ENCODE data around the gene DNAAF5. TPM values are rescaled to one million over a fixed set of nuclear protein-coding genes. Genes with fewer than 3 reads are reported as not detected.
A peak's percentile ranks its signal among the peaks of the same experiment; 100 is the strongest.
"Not testable (repeated sequence)": the region's sequence is repeated elsewhere in the genome, so short reads cannot be mapped to it uniquely, and the experiment has no call there.

Gene DNAAF5
- total RNA-seq, 4 donors from 2014 or later, result 26.7 to 34.4 (median 29.0) TPM

DNA sequence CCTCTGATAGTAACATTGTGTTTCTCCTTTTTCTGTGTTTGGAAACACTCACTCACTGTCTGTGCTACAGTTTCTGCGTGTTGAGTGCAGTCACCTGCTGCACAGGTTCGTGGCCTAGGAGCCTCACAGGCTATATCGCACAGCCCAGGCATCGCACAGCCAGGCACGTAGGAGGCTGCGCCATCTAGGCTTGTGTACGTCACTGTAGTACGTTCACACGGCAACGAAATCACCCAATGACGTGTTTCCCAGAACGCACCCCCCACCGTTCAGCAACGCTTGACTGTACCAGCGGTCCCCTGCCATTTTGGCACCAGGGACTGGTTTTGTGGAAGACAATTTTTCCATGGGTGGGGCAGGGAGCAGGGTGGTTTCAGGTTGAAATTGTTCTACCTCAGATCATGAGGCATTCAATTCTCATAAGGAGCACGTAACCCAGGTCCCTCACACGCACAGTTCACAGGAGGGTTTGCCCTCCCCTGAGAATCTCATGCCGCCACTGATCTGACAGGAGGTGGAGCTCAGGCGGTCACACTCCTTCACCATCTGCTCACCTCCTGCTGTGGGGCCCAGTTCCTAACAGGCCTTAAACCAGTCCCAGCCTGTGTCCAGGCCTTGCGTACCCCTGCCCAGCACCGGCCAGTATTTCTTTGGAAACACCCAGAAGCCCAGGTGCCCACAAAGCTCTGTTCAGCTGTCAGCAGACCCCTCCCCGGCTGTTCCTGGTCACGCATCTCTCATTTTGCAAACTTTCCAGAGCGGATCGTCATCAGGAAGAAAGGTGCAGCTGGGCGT is 23.8 kb downstream of the DNAAF5 start:
- WGBS, result 93% methylated on average over 26 of the region's 26 CpGs
- DNase-seq (ENCODE audit: low spot score in 2 of 2), result peak in 1 of 2 donors; percentile 29
- no peaks in the 10 kb centered on the region for H3K9me3 ChIP-seq
- peaks cover 46% of the 10 kb centered on the region for H3K36me3 ChIP-seq
- no peak overlapping the region for H3K27ac ChIP-seq
- no peaks in the 10 kb centered on the region for H3K27me3 ChIP-seq
- H3K4me3 ChIP-seq, result no peak overlapping the region
- TF ChIP-seq POLR2A (IDR thresholded peaks at IDR 0.05) (no peak), EP300 (IDR thresholded peaks at IDR 0.05) (no peak), POLR2AphosphoS5 (IDR thresholded peaks at IDR 0.05) (no peak)
- TF ChIP-seq, protein P1, sequence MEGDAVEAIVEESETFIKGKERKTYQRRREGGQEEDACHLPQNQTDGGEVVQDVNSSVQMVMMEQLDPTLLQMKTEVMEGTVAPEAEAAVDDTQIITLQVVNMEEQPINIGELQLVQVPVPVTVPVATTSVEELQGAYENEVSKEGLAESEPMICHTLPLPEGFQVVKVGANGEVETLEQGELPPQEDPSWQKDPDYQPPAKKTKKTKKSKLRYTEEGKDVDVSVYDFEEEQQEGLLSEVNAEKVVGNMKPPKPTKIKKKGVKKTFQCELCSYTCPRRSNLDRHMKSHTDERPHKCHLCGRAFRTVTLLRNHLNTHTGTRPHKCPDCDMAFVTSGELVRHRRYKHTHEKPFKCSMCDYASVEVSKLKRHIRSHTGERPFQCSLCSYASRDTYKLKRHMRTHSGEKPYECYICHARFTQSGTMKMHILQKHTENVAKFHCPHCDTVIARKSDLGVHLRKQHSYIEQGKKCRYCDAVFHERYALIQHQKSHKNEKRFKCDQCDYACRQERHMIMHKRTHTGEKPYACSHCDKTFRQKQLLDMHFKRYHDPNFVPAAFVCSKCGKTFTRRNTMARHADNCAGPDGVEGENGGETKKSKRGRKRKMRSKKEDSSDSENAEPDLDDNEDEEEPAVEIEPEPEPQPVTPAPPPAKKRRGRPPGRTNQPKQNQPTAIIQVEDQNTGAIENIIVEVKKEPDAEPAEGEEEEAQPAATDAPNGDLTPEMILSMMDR (IDR thresholded peaks at IDR 0.05), result no peak
- H3K4me1 ChIP-seq, result no peaks in the 10 kb centered on the region

DNA sequence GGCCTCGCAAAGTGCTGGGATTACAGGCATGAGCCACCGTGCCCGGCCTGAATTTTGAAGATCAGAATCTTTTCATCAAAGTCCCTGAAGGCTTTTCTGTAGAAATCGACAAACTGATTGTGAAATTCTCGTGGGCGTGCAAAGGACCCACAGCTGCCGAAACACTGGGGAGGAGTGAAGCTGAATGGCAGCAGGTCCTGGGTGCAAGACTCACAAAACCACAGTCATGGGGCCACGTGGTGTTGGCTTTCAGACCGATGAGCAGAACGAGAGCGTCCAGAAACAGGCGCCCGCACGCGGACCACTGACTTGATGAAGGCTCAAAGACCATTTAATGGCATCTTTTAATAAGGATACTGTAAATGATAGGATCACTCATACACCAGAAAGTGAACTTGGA is 25.3 kb downstream of the DNAAF5 start:
- H3K4me1 ChIP-seq, result no peaks in the 10 kb centered on the region
- 91% methylated on average over 15 of the region's 15 CpGs for WGBS
- DNase-seq (ENCODE audit: low spot score in 2 of 2), result peak in 1 of 2 donors; percentile 27
- H3K4me3 ChIP-seq, result no peak overlapping the region
- no peak overlapping the region for H3K27ac ChIP-seq
- H3K27me3 ChIP-seq, result no peaks in the 10 kb centered on the region
- TF ChIP-seq POLR2A (IDR thresholded peaks at IDR 0.05) (no peak), EP300 (IDR thresholded peaks at IDR 0.05) (no peak), POLR2AphosphoS5 (IDR thresholded peaks at IDR 0.05) (no peak)
- TF ChIP-seq, protein P1 (IDR thresholded peaks at IDR 0.05), result no peak
- H3K9me3 ChIP-seq, result no peaks in the 10 kb centered on the region
- peaks cover 57% of the 10 kb centered on the region for H3K36me3 ChIP-seq

DNA sequence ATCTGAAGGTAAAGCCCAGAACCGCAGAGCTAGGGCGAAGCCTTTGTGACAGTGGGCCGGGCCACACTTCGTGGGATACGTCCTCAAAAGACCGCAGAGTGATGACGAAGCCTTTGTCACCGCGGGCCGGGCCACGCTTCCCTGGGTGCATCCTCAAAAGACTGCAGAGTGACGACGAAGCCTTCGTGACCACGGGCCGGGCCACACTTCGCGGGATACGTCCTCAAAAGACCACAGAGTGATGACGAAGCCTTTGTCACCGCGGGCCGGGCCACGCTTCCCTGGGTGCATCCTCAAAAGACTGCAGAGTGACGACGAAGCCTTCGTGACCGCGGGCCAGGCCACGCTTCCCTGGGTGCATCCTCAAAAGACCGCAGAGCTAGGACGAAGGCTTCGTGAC is 25.8 kb downstream of the DNAAF5 start:
- 87% methylated on average over 33 of the region's 33 CpGs for WGBS
- H3K36me3 ChIP-seq, result peaks cover 62% of the 10 kb centered on the region
- not testable (repeated sequence) for H3K4me1 ChIP-seq, H3K9me3 ChIP-seq, H3K27me3 ChIP-seq, H3K4me3 ChIP-seq, H3K27ac ChIP-seq
- peak in 1 of 2 donors; percentile 60 for DNase-seq (ENCODE audit: low spot score in 2 of 2)

DNA sequence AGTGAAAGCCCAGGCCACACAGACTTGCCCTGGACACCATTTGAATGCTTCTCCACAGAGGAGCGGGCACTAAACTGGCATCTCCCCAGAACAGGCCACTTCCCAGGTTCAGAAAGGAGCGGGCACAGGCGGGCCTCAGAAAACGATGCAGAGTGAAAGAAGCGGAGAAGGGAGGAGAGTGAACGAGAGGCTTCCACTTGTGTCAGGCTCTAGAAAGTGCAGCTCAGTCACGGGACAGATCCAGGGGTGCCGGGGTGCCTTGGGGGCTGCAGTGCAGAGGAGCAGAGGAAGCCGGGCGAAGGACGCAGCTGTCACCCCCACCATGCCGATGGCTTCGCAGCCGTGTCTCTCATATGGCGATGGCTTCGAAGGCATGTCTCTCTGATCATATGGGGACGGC is 26.7 kb downstream of the DNAAF5 start:
- WGBS, result 95% methylated on average over 15 of the region's 17 CpGs
- peak in 1 of 2 donors; percentile 48 for DNase-seq (ENCODE audit: low spot score in 2 of 2)
- H3K27ac ChIP-seq, result no peak overlapping the region
- TF ChIP-seq POLR2A (IDR thresholded peaks at IDR 0.05) (no peak), POLR2AphosphoS5 (IDR thresholded peaks at IDR 0.05) (no peak), EP300 (IDR thresholded peaks at IDR 0.05) (no peak)
- TF ChIP-seq, protein P1 (IDR thresholded peaks at IDR 0.05), result no peak
- no peaks in the 10 kb centered on the region for H3K9me3 ChIP-seq
- no peaks in the 10 kb centered on the region for H3K4me1 ChIP-seq
- no peak overlapping the region for H3K4me3 ChIP-seq
- peaks cover 71% of the 10 kb centered on the region for H3K36me3 ChIP-seq
- H3K27me3 ChIP-seq, result no peaks in the 10 kb centered on the region

DNA sequence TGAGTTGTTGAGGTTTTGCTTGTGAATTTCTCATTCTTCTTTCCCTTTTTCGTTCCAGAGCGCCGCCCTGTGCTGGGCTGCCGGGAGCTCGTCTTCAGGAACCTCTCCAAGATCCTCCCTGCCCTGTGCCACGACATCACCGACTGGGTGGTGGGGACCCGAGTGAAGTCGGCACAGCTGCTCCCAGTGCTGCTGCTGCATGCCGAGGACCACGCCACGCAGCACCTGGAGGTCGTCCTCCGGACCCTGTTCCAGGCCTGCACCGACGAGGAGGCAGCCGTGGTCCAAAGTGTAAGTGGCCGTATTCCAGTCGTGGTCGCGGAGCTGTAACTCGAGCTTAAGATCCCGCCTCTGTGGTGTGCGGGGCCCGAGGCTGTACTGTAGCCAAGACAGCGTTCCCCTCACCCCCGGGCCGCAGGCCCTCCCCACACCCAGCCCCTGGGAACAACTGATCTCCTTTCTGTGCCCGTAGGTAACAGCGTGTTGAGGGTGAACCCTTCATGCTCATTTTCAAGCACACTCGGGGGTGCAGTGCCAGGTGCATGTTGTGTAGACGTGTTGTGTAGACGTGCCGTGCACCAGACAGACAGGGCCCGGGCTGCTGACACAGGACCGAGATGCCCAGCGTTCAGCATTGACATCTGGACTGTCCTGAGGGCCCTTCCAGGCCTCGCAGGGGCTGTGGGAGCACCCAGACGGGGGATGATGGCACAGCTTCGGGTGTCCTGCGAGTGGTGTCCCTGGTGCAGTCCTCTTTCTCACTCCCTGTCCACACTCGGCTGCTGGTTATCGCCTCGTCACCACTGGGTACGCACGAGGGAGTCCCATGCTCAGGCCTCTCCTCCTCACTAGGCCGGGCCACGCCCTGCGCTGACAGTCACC is 28.3 kb downstream of the DNAAF5 start:
- Histone ChIP-seq H3K36me3 (peaks cover 84% of the 10 kb centered on the region), H3K9me3 (no peaks in the 10 kb centered on the region), H3K27me3 (no peaks in the 10 kb centered on the region), H3K4me1 (no peaks in the 10 kb centered on the region), H3K4me3 (no peak overlapping the region), H3K27ac (no peak overlapping the region)
- TF ChIP-seq EP300 (IDR thresholded peaks at IDR 0.05), result no peak
- TF ChIP-seq, protein P1 (IDR thresholded peaks at IDR 0.05), result no peak
- no peak for TF ChIP-seq POLR2AphosphoS5 (IDR thresholded peaks at IDR 0.05)
- no peak for TF ChIP-seq POLR2A (IDR thresholded peaks at IDR 0.05)
- 90% methylated on average over 34 of the region's 49 CpGs for WGBS
- peak in 1 of 2 donors; percentile 56 for DNase-seq (ENCODE audit: low spot score in 2 of 2)

All from suprapubic skin (tissue), 4 donors.